DMS 273 treated with DMSO at 0.1 percent for 48 hours (cell line): ENCODE results near the gene VPS29.

Experiments
- DNase-seq: peaks from one replicate; lab custom pipeline; 2025; lab: John Stamatoyannopoulos, UW

Gene VPS29

DNA sequence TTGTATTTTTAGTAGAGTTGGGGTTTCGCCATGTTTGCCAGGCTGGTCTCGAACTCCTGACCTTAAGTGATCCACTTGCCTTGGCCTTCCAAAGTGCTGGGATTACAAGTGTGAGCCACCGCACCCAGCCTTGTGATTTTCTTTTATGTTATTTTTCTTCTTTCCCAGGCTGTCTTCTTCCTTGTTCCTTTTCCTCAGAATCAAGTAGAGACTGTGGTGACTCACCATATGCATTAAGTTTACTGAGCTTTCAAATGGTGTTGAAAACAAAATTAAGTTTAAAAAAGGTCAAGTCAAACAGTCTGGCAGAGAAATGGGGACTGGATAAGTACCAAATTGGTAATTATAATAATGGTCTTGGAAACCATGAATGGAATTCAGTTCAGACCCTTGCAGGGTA, 57.5 kb downstream of the VPS29 start:
- no peak for DNase-seq
